Karpas-422 (cell line): Measurements from ENCODE around the gene FBXW5. TPM values are rescaled to one million over a fixed set of nuclear protein-coding genes. Genes with fewer than 3 reads are reported as not detected.

Experiments used
- DNase-seq: peaks from one replicate; pipeline ENCODE4 v3.0.0-alpha.2; 2015
- H2AFZ ChIP-seq: fragments of 200-600 bp; sonication (generic); 2 replicates; pipeline ENCODE4 v1.6.1; 2014; ENCODE audit warnings: antibody characterized with exemption, low read length, mixed read lengths
- H3K27ac ChIP-seq: fragments of 200-600 bp; sonication (generic); 2 replicates; pipeline ENCODE4 v1.5.1; 2014; ENCODE audit warnings: mild to moderate bottlenecking, low read length, moderate library complexity
- H3K27me3 ChIP-seq: fragments of 200-600 bp; sonication (generic); 2 replicates; pipeline ENCODE4 v1.6.1; 2014; ENCODE audit warnings: low read length, mixed read lengths
- H3K36me3 ChIP-seq: fragments of 200-600 bp; sonication (generic); 2 replicates; pipeline ENCODE4 v1.6.1; 2014; ENCODE audit warnings: low read length, mixed read lengths; ENCODE audit not compliant: insufficient read depth
- H3K4me1 ChIP-seq: fragments of 200-600 bp; sonication (generic); 2 replicates; pipeline ENCODE4 v1.6.1; 2014; ENCODE audit warnings: mild to moderate bottlenecking, low read length, mixed read lengths
- H3K4me2 ChIP-seq: fragments of 200-600 bp; sonication (generic); 2 replicates; pipeline ENCODE4 v1.6.1; 2014; ENCODE audit warnings: low read length, low read depth, mild to moderate bottlenecking; ENCODE audit not compliant: poor library complexity, severe bottlenecking
- H3K4me3 ChIP-seq: fragments of 200-600 bp; sonication (generic); 2 replicates; pipeline ENCODE4 v1.5.1; 2014; ENCODE audit warnings: mild to moderate bottlenecking, antibody characterized with exemption, low read length, mixed read lengths
- H3K79me2 ChIP-seq: fragments of 200-600 bp; sonication (generic); 2 replicates; pipeline ENCODE4 v1.6.1; 2014; ENCODE audit warnings: mild to moderate bottlenecking, low read length, mixed read lengths
- H3K9ac ChIP-seq: fragments of 200-600 bp; sonication (generic); 2 replicates; pipeline ENCODE4 v1.6.0; 2014; ENCODE audit warnings: low read length
- H3K9me2 ChIP-seq: fragments of 200-600 bp; sonication (generic), shearing (Covaris generic); replicated peaks from 2 replicates; pipeline ENCODE4 v1.6.0; 2014; ENCODE audit warnings: mild to moderate bottlenecking, low read length, moderate library complexity; ENCODE audit not compliant: insufficient read depth
- H3K9me3 ChIP-seq: fragments of 300-700, 200-600 bp; sonication (generic); 2 replicates; pipeline ENCODE4 v1.6.1; 2014; ENCODE audit warnings: low read length, mixed read lengths
- H4K20me1 ChIP-seq: fragments of 200-600 bp; sonication (generic); 2 replicates; pipeline ENCODE4 v1.6.1; 2014; ENCODE audit warnings: mild to moderate bottlenecking, antibody characterized with exemption, low read length, low read depth; ENCODE audit not compliant: insufficient read depth
- total RNA-seq: library from RNA; depleted of rRNA; stranded (reverse); fragments of >200 nt; shearing (Covaris generic); gene quantifications from 2 replicates; pipeline ENCODE4 v1.2.3, GENCODE V29; 2014; ENCODE audit warnings: low replicate concordance

Gene FBXW5
- total RNA-seq, 1 experiment from 2014 or later, result 37.3 TPM

DNA sequence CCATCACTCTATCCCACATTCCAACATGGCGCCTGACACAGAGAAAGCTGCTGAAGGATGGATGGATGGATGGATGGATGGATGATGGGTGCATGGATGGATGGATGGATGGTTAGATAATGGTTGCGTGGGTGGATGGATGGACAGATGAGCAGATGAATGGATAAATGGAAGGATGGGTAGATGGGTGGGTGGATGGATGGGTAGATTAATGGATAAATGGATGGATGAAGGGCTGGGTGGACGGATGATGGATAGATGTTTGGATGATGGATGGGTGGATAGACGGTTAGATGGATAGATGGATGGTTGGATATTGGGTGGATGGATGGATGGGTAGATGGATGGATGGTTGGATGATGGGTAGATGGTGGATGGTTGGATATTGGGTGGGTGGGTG is 12.1 kb upstream of the FBXW5 start:
- Histone ChIP-seq H3K4me3 (no peak overlapping the region), H2AFZ (no peak overlapping the region), H3K9me2 (no peaks in the 10 kb centered on the region), H4K20me1 (0 out of 2 replicates have a peak, but pooled peaks cover 3% of the 10 kb centered on the region), H3K9me3 (no peaks in the 10 kb centered on the region), H3K9ac (no peak overlapping the region), H3K79me2 (no peaks in the 10 kb centered on the region), H3K27me3 (no peaks in the 10 kb centered on the region), H3K4me2 (no peak overlapping the region), H3K27ac (no peak overlapping the region), H3K4me1 (no peaks in the 10 kb centered on the region), H3K36me3 (no peaks in the 10 kb centered on the region)
- no peak for DNase-seq

DNA sequence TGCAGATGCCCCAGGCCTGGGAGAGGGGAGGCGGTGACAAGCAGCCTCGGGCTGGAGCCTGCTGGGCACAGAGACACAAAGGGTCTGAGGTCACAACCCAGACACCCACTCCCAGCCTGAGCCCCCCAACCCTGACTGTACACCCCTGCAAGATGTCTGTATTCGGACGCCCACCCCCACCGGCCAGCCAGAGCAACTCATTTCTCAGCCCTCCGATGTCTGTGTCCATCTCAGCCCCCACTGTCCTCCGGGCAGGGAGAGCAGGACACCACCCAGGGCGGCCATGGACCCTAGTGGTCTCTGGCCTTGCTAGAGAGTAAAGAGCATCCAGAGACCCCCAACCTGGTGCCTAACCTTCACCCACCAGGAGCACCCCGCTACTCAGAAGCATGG is 11.4 kb upstream of the FBXW5 start:
- Histone ChIP-seq H3K9ac (no peak overlapping the region), H3K27ac (no peak overlapping the region), H3K4me1 (no peaks in the 10 kb centered on the region), H3K4me2 (no peak overlapping the region), H2AFZ (no peak overlapping the region), H3K9me2 (no peaks in the 10 kb centered on the region), H3K9me3 (no peaks in the 10 kb centered on the region), H3K27me3 (no peaks in the 10 kb centered on the region), H3K36me3 (no peaks in the 10 kb centered on the region), H3K79me2 (no peaks in the 10 kb centered on the region), H4K20me1 (0 out of 2 replicates have a peak, but pooled peaks cover 2% of the 10 kb centered on the region), H3K4me3 (no peak overlapping the region)
- DNase-seq, result no peak

DNA sequence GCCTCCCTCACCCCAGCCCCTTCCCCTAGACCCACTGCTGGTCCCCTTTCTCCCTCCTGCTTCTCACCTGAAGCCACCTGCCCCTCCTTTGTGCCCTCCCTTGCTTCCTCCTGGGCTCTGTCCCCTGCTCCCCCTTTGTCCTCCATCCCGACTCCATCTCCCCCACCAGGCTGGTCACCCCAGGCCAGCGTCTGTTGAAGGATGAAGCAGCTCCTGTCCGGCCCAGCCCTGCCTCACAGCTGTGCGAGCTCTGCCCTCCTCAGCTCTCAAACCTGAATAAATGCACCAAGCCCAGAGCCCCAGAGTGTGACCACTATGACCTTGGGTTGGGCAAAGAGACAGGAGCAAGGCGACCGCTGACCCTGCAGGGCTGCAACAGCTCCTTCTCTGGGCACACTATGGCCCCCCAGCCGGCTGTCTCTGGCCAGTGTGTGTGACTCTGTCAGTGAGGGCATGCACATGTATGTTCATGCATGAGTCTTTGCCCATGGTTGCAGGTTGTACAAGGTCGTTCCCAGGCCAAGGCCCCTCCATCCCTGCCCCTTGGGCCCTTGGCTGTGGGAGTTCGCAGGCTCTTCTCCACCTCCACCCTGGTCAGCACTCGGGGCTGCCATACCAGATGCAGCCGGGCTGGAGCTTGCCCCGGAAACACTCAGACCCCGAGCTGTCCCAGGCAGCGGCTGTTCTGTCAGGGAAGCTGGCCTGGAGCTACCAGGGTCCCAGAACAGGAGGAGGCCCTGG is 10.8 kb upstream of the FBXW5 start:
- Histone ChIP-seq H4K20me1 (no peaks in the 10 kb centered on the region), H3K9me2 (no peaks in the 10 kb centered on the region), H3K9ac (no peak overlapping the region), H3K27ac (no peak overlapping the region), H2AFZ (no peak overlapping the region), H3K4me1 (peaks cover 3% of the 10 kb centered on the region), H3K9me3 (no peaks in the 10 kb centered on the region), H3K79me2 (no peaks in the 10 kb centered on the region), H3K4me3 (no peak overlapping the region), H3K4me2 (no peak overlapping the region), H3K27me3 (no peaks in the 10 kb centered on the region), H3K36me3 (no peaks in the 10 kb centered on the region)
- no peak for DNase-seq

DNA sequence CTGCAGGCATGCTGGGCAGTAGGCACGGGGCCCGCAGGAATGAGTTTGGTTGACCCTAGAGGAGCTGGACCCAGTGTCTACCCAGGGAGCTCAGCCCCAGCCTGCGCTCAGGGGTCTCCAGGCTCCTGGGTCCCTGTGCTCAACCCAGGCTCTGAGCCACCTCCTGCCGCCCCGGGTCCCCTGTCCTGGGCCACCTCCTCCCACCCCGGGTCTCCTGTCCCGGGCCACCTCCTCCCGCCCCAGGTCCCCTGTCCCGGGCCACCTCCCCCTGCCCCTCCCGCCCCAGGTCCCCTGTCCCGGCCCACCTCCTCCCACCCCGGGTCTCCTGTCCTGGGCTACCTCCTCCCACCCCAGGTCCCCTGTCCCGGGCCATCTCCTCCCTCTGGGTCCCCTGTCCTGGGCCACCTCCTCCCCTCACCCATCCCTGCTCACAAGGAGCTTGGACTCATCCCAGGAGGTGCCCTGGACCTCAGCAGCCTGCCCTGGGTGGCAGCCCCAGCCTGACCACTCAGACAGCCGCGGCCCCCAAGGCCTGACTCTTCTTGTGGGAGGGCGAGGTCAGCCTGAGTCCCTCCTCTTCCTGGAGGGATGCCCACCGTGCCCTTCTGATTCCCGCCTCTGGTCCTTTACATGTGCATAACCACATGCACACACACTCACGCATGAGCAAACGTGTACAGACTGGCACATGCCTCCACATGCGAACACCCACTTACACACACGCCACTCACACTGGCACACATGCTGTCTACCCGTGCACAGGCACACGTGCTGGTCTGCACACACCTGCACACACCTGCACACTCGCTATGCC is 9.9 kb upstream of the FBXW5 start:
- H3K9ac ChIP-seq, result no peak overlapping the region
- DNase-seq, result no peak
- H3K4me3 ChIP-seq, result no peak overlapping the region
- H3K36me3 ChIP-seq, result no peaks in the 10 kb centered on the region
- no peaks in the 10 kb centered on the region for H3K9me3 ChIP-seq
- H2AFZ ChIP-seq, result no peak overlapping the region
- H4K20me1 ChIP-seq, result no peaks in the 10 kb centered on the region
- H3K4me2 ChIP-seq, result no peak overlapping the region
- H3K4me1 ChIP-seq, result peaks cover 8% of the 10 kb centered on the region
- H3K79me2 ChIP-seq, result no peaks in the 10 kb centered on the region
- no peaks in the 10 kb centered on the region for H3K27me3 ChIP-seq
- no peaks in the 10 kb centered on the region for H3K9me2 ChIP-seq
- no peak overlapping the region for H3K27ac ChIP-seq

DNA sequence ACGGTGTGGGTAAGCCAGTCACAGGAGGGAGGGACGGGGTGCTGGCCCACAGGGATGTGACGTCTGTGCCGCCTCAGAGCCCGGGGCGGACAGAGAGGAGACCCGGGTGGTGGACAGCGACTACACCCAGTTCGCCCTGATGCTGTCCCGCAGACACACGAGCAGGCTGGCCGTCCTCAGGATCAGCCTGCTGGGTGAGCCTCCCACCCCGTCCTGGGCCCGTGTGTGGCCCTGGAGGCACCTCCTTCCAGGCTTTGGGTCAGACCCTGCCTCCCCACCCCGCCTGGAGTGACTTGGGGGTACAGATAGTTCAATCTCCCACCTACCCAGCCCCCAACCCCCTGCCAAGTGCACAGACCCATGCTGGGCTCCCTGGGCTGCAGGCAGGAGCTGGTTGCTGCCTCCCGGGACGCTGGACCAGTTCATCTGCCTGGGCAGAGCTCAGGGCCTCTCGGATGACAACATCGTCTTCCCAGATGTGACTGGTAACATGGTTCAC is 9.3 kb upstream of the FBXW5 start:
- Histone ChIP-seq H3K9me3 (no peaks in the 10 kb centered on the region), H3K9me2 (no peaks in the 10 kb centered on the region), H4K20me1 (no peaks in the 10 kb centered on the region), H3K27me3 (no peaks in the 10 kb centered on the region), H3K4me1 (peaks cover 12% of the 10 kb centered on the region), H3K4me2 (no peak overlapping the region), H3K79me2 (no peaks in the 10 kb centered on the region), H3K9ac (no peak overlapping the region), H2AFZ (no peak overlapping the region), H3K36me3 (no peaks in the 10 kb centered on the region), H3K4me3 (no peak overlapping the region), H3K27ac (no peak overlapping the region)
- no peak for DNase-seq

DNA sequence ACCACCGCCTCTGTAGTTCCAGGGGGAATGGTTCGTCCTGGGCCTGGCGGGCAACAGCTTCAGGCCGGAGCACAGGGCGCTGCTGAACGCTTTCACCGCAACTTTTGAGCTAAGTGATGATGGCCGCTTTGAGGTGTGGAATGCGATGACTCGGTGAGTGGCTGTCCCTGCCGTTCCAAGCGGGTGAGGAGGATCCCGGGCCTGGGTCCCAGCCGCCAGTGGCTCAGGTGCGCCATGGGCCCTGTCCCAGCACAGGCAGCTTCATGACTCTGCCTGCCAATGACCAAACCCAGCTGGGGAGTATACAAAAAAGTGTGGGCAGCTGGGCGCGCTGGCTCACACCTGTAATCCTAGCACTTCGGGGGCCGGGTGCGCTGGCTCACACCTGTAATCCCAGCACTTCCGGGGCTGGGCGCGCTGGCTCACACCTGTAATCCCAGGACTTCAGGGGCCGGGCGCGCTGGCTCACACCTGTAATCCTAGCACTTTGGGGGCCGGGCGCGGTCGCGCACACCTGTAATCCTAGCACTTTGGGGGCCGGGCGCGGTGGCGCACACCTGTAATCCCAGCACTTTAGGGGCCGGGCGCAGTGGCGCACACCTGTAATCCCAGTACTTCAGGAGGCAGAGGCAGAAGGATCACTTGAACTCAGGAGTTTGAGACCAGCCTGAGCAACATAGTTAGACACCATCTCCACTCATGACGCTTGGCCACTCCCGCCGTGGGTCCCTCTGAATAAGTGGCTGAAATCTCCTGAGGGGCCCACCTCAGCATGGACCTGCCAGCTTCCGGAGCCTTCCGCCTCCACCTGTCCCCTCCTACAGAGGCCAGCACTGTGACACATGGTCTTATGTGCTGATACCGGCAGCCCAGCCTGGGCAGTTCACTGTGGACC is 8.6 kb upstream of the FBXW5 start:
- no peak overlapping the region for H2AFZ ChIP-seq
- no peak overlapping the region for H3K4me3 ChIP-seq
- no peaks in the 10 kb centered on the region for H3K27me3 ChIP-seq
- H3K9me3 ChIP-seq, result no peaks in the 10 kb centered on the region
- H3K9me2 ChIP-seq, result no peaks in the 10 kb centered on the region
- H3K27ac ChIP-seq, result no peak overlapping the region
- no peak overlapping the region for H3K4me2 ChIP-seq
- no peak for DNase-seq
- no peaks in the 10 kb centered on the region for H3K79me2 ChIP-seq
- no peaks in the 10 kb centered on the region for H4K20me1 ChIP-seq
- no peaks in the 10 kb centered on the region for H3K36me3 ChIP-seq
- H3K9ac ChIP-seq, result no peak overlapping the region
- peaks cover 14% of the 10 kb centered on the region for H3K4me1 ChIP-seq

DNA sequence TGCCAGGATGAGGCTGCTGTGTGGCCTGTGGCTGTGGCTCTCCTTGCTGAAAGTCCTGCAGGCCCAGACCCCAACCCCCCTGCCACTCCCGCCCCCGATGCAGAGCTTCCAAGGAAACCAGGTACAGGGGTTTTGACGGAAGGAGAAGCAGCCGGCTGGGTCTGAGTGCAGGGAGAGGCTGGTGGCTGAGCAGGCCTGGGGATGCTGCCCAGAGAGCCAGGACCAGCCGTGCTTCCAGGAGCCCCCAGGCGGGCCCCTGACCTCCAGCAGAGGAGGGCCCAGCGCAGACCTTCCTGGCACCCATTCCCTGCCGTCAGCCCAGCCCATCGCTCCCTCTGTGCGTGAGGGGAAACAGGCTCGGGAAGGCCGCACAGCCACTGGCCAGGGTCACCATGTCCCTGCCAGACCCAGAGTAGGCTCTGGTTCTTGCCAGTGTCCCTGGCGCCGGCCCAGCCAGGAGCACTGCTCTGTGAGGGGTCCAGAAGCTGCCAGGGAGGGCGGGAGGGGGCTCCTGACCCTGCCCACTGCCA is 7.8 kb upstream of the FBXW5 start:
- no peaks in the 10 kb centered on the region for H3K79me2 ChIP-seq
- H3K4me1 ChIP-seq, result peaks cover 17% of the 10 kb centered on the region
- no peaks in the 10 kb centered on the region for H3K9me2 ChIP-seq
- H3K27ac ChIP-seq, result no peak overlapping the region
- no peak overlapping the region for H3K9ac ChIP-seq
- no peaks in the 10 kb centered on the region for H3K9me3 ChIP-seq
- no peak overlapping the region for H2AFZ ChIP-seq
- no peak for DNase-seq
- H3K4me2 ChIP-seq, result no peak overlapping the region
- no peaks in the 10 kb centered on the region for H4K20me1 ChIP-seq
- no peak overlapping the region for H3K4me3 ChIP-seq
- no peaks in the 10 kb centered on the region for H3K27me3 ChIP-seq
- no peaks in the 10 kb centered on the region for H3K36me3 ChIP-seq
